Endothelial cell (in vitro differentiated cells): Measurements from ENCODE around the gene GET3. TPM values are rescaled to one million over a fixed set of nuclear protein-coding genes. Genes with fewer than 3 reads are reported as not detected.
"Not testable (repeated sequence)": the region's sequence is repeated elsewhere in the genome, so short reads cannot be mapped to it uniquely, and the experiment has no call there.

ENCODE experiments used
- DNase-seq: peaks from one replicate; pipeline ENCODE4 v3.0.0; 2021; ENCODE audit warnings: low spot score
- H3K27ac Mint-ChIP-seq: one replicate; pipeline ENCODE4 v1.8.0; 2021; ENCODE audit warnings: mixed read lengths, inconsistent platforms; ENCODE audit not compliant: unreplicated experiment
- H3K27me3 Mint-ChIP-seq: one replicate; pipeline ENCODE4 v1.8.0; 2021; ENCODE audit warnings: mild to moderate bottlenecking, moderate library complexity, mixed read lengths, inconsistent platforms; ENCODE audit not compliant: unreplicated experiment
- H3K36me3 Mint-ChIP-seq: one replicate; pipeline ENCODE4 v1.8.0; 2021; ENCODE audit warnings: mild to moderate bottlenecking, low read depth, mixed read lengths, inconsistent platforms; ENCODE audit not compliant: unreplicated experiment
- H3K4me1 Mint-ChIP-seq: one replicate; pipeline ENCODE4 v1.8.0; 2021; ENCODE audit warnings: mild to moderate bottlenecking, mixed read lengths, inconsistent platforms; ENCODE audit not compliant: unreplicated experiment
- H3K4me3 Mint-ChIP-seq: one replicate; pipeline ENCODE4 v1.8.0; 2021; ENCODE audit warnings: mild to moderate bottlenecking, mixed read lengths, inconsistent platforms; ENCODE audit not compliant: unreplicated experiment
- H3K9me3 Mint-ChIP-seq: one replicate; pipeline ENCODE4 v1.8.0; 2021; ENCODE audit warnings: mixed read lengths, inconsistent platforms; ENCODE audit not compliant: unreplicated experiment
- CTCF ChIP-seq: fragments of 200-600 bp; sonication (generic); IDR thresholded peaks from one replicate; pipeline ENCODE4 v1.5.0; 2021; ENCODE audit warnings: antibody characterized with exemption; ENCODE audit not compliant: unreplicated experiment
- total RNA-seq: library from RNA; stranded (reverse); fragmentation: NEBNext Ultra II Directional; extraction: Animal tissue kit (Norgen Biotek cat#: 25700); gene quantifications from one replicate; pipeline ENCODE4 v1.2.1, GENCODE V29; 2021; ENCODE audit not compliant: unreplicated experiment

Gene GET3
- total RNA-seq, 1 donor from 2014 or later, result 77.9 TPM

DNA sequence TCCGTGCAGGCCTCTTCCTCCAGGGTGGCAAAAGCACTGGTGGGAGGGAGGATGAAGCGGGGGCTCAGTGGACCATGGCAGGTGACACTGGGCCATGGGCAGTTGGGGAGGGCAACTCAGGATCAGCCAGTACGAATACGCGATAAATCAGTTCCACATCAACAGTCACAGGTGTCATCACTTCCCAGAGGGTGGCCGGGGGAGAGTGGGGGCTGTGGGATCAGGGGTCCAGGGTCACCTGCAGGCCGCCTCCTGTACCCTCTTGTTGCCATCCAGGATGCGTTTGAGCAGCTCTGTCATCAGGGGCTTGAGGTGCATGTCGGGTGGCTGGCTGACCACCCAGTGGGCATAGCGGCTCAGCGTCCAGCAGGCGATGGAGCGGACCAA, 31.0 kb upstream of the GET3 start:
- Mint-ChIP-seq H3K36me3 (peaks cover 34% of the 10 kb centered on the region), H3K27me3 (peaks cover 14% of the 10 kb centered on the region)
- TF ChIP-seq CTCF, result no peak

GRCh38 chr19:12708641-12709040, 28.7 kb upstream of the GET3 start:
- H3K36me3 Mint-ChIP-seq, result peaks cover 30% of the 10 kb centered on the region
- peaks cover 6% of the 10 kb centered on the region for H3K27me3 Mint-ChIP-seq

More for the DNA sequence above, 31.0 kb upstream of the GET3 start:
- DNase-seq, result no peak
- Mint-ChIP-seq H3K4me1 (no peaks in the 10 kb centered on the region), H3K27ac (no peak overlapping the region), H3K9me3 (no peaks in the 10 kb centered on the region), H3K4me3 (peak overlapping the region; percentile 42)

GRCh38 chr19:12711187-12711586, 26.1 kb upstream of the GET3 start:
- Mint-ChIP-seq H3K27ac (no peak overlapping the region), H3K4me1 (no peaks in the 10 kb centered on the region), H3K27me3 (peaks cover 9% of the 10 kb centered on the region), H3K9me3 (no peaks in the 10 kb centered on the region), H3K36me3 (peaks cover 32% of the 10 kb centered on the region), H3K4me3 (no peak overlapping the region)
- DNase-seq, result no peak
- TF ChIP-seq CTCF, result no peak

More at GRCh38 chr19:12708641-12709040, 28.7 kb upstream of the GET3 start:
- H3K9me3 Mint-ChIP-seq, result no peaks in the 10 kb centered on the region
- no peak overlapping the region for H3K27ac Mint-ChIP-seq
- H3K4me3 Mint-ChIP-seq, result no peak overlapping the region
- no peak for DNase-seq
- TF ChIP-seq CTCF, result no peak
- H3K4me1 Mint-ChIP-seq, result no peaks in the 10 kb centered on the region

GRCh38 chr19:12712077-12712476, 25.2 kb upstream of the GET3 start:
- H3K27me3 Mint-ChIP-seq, H3K9me3 Mint-ChIP-seq, H3K4me1 Mint-ChIP-seq, H3K4me3 Mint-ChIP-seq, H3K27ac Mint-ChIP-seq: not testable (repeated sequence)
- peaks cover 33% of the 10 kb centered on the region for H3K36me3 Mint-ChIP-seq
- DNase-seq, result peak; percentile 35

- H3K27ac Mint-ChIP-seq, H3K4me1 Mint-ChIP-seq, H3K9me3 Mint-ChIP-seq, H3K4me3 Mint-ChIP-seq, H3K27me3 Mint-ChIP-seq, DNase-seq: not testable (repeated sequence)
- peaks cover 33% of the 10 kb centered on the region for H3K36me3 Mint-ChIP-seq
Observed at GRCh38 chr19:12713304-12713703, 24.0 kb upstream of the GET3 start.

DNA sequence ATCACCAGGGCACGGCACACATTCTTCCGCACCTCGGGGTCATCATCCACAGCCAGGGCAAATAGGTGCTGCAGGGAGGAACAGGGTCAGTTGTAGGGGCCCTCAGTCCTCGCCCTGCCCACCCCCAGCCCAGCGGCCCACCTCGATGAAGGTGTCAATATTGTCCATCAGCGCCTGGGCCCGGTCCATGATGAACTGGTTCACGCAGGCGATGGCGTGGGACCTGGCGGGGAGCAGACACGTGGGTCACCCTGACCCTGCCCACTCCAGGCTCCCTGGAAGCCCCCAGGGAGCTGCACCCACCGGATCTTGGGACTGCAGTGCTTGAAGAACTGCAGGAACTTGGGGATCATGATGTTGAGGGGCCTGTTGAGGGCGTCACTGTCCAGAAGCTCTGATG, 22.2 kb upstream of the GET3 start:
- Mint-ChIP-seq H3K27me3 (peaks cover 7% of the 10 kb centered on the region), H3K27ac (no peak overlapping the region), H3K4me1 (no peaks in the 10 kb centered on the region), H3K4me3 (no peak overlapping the region), H3K36me3 (peaks cover 37% of the 10 kb centered on the region), H3K9me3 (no peaks in the 10 kb centered on the region)
- TF ChIP-seq CTCF, result no peak
- DNase-seq, result no peak
